Activated CD4-positive, alpha-beta T cell treated with anti-CD3 and anti-CD28 coated beads, Interleukin-2, amount 50 U/mL, for 24 hours (primary cell): ENCODE measurements around the gene BTN2A1.
A peak's percentile ranks its signal among the peaks of the same experiment; 100 is the strongest.
"Not testable (repeated sequence)": the region's sequence is repeated elsewhere in the genome, so short reads cannot be mapped to it uniquely, and the experiment has no call there.

Experiments used
- DNase-seq, 2 donors: peaks; one replicate each; pipeline ENCODE4 v3.0.0-alpha.2; 2020; ENCODE audit warnings: low read depth in 1 of 2, low spot score in 1 of 2

The BTN2A1 gene

GRCh38 chr6:26457806-26458688 is at the start of gene BTN2A1:
Gene BTN2A1 (plus strand): TSS chr6:26457955. CDS start chr6:26458637, 682 bp downstream.
- DNase-seq = peak; percentile 28 to 66

GRCh38 chr6:26408828-26409730 is 48.7 kb upstream of the BTN2A1 start:
- DNase-seq = no peak

GRCh38 chr6:26411751-26412150 is 46.0 kb upstream of the BTN2A1 start:
- no peak for DNase-seq

- DNase-seq = no peak
These were observed 45.5 kb upstream of the BTN2A1 start for GRCh38 chr6:26412228-26412627.

GRCh38 chr6:26412954-26413353 is 44.8 kb upstream of the BTN2A1 start:
- DNase-seq = no peak

GRCh38 chr6:26414281-26414680 is 43.5 kb upstream of the BTN2A1 start:
- no peak for DNase-seq

GRCh38 chr6:26415036-26415614 is 42.6 kb upstream of the BTN2A1 start:
- no peak for DNase-seq

- DNase-seq = no peak
These were observed 42.0 kb upstream of the BTN2A1 start for GRCh38 chr6:26415791-26416190.

- no peak for DNase-seq
These were observed 41.5 kb upstream of the BTN2A1 start for GRCh38 chr6:26416288-26416687.

- DNase-seq = not testable (repeated sequence)
These were observed 39.7 kb upstream of the BTN2A1 start for GRCh38 chr6:26418077-26418476.

- not testable (repeated sequence) for DNase-seq
These were observed 39.0 kb upstream of the BTN2A1 start for GRCh38 chr6:26418795-26419194.

- no peak for DNase-seq
These were observed 37.0 kb upstream of the BTN2A1 start for GRCh38 chr6:26420688-26421171.

- DNase-seq = peak; percentile 16 to 28
These were observed 36.3 kb upstream of the BTN2A1 start for GRCh38 chr6:26421259-26422144.

- DNase-seq = no peak
These were observed 35.4 kb upstream of the BTN2A1 start for GRCh38 chr6:26422329-26422728.

- no peak for DNase-seq
These were observed 30.9 kb upstream of the BTN2A1 start for GRCh38 chr6:26426691-26427450.

- no peak for DNase-seq
These were observed 30.3 kb upstream of the BTN2A1 start for GRCh38 chr6:26427451-26427809.

- DNase-seq = no peak
These were observed 29.5 kb upstream of the BTN2A1 start for GRCh38 chr6:26428206-26428605.

- no peak for DNase-seq
These were observed 27.0 kb upstream of the BTN2A1 start for GRCh38 chr6:26430787-26431186.

GRCh38 chr6:26431258-26432172 is 26.2 kb upstream of the BTN2A1 start:
- no peak for DNase-seq
